Neural progenitor cell (in vitro differentiated cells): ENCODE results near the gene CARTPT. TPM values are rescaled to one million over a fixed set of nuclear protein-coding genes. Genes with fewer than 3 reads are reported as not detected.

Source experiments
- DNase-seq: peaks from one replicate; pipeline ENCODE4 v3.0.0-alpha.2; 2016; ENCODE audit warnings: low spot score
- H2AFZ ChIP-seq: fragments of 200-600 bp; sonication (generic); replicated peaks from 2 replicates; pipeline ENCODE4 v1.6.1; 2016; ENCODE audit warnings: antibody characterized with exemption
- H3F3A ChIP-seq: fragments of 200-600 bp; sonication (generic); 2 replicates; pipeline ENCODE4 v1.6.1; 2016; ENCODE audit warnings: antibody characterized with exemption, low read depth
- H3K27ac ChIP-seq: fragments of 200-600 bp; sonication (generic); 2 replicates; pipeline ENCODE4 v1.5.1; 2016; ENCODE audit warnings: mild to moderate bottlenecking
- H3K27me3 ChIP-seq: fragments of 200-600 bp; sonication (generic); 2 replicates; pipeline ENCODE4 v1.6.1; 2016; ENCODE audit warnings: mild to moderate bottlenecking, moderate library complexity
- H3K36me3 ChIP-seq: fragments of 200-600 bp; sonication (generic); 2 replicates; pipeline ENCODE4 v1.5.1; 2016
- H3K4me1 ChIP-seq: fragments of 200-600 bp; sonication (generic); 2 replicates; pipeline ENCODE4 v1.6.1; 2016; ENCODE audit warnings: mixed run types
- H3K4me2 ChIP-seq: fragments of 200-600 bp; sonication (generic); 2 replicates; pipeline ENCODE4 v1.6.1; 2016
- H3K4me3 ChIP-seq: fragments of 200-600 bp; sonication (generic); 2 replicates; pipeline ENCODE4 v1.5.1; 2016
- H3K79me2 ChIP-seq: fragments of 200-600 bp; sonication (generic); 2 replicates; pipeline ENCODE4 v1.6.1; 2016; ENCODE audit warnings: low read depth
- H3K9ac ChIP-seq: fragments of 200-600 bp; sonication (generic); 2 replicates; pipeline ENCODE4 v1.6.1; 2016
- H3K9me3 ChIP-seq: fragments of 200-600 bp; sonication (generic); 2 replicates; pipeline ENCODE4 v1.5.1; 2016; ENCODE audit warnings: low read depth
- H4K20me1 ChIP-seq: fragments of 200-600 bp; sonication (generic); 2 replicates; pipeline ENCODE4 v1.6.1; 2016; ENCODE audit warnings: low read depth
- H3K27ac Mint-ChIP-seq: 3 replicates; pipeline ENCODE4 v1.8.0; 2021; ENCODE audit warnings: mixed read lengths
- H3K27me3 Mint-ChIP-seq: 2 replicates; pipeline ENCODE4 v1.8.0; 2022; ENCODE audit warnings: low read depth, mild to moderate bottlenecking, inconsistent platforms, moderate library complexity, mixed read lengths; ENCODE audit not compliant: insufficient read depth
- H3K36me3 Mint-ChIP-seq: 3 replicates; pipeline ENCODE4 v1.8.0; 2021; ENCODE audit warnings: mixed read lengths
- H3K4me1 Mint-ChIP-seq: 3 replicates; pipeline ENCODE4 v1.8.0; 2021; ENCODE audit warnings: mixed read lengths
- H3K4me3 Mint-ChIP-seq: 3 replicates; pipeline ENCODE4 v1.8.0; 2021; ENCODE audit warnings: mild to moderate bottlenecking, moderate library complexity, mixed read lengths
- H3K9me3 Mint-ChIP-seq: 3 replicates; pipeline ENCODE4 v1.8.0; 2020; ENCODE audit warnings: mixed read lengths
- EZH2 ChIP-seq: fragments of 200-600 bp; sonication (generic); IDR thresholded peaks from 2 replicates; pipeline ENCODE4 v1.6.1; 2017; ENCODE audit warnings: antibody characterized with exemption, mild to moderate bottlenecking, moderate library complexity
- EZH2phosphoT487 ChIP-seq: fragments of 200-600 bp; sonication (generic); IDR thresholded peaks from 2 replicates; pipeline ENCODE4 v1.6.1; 2017; ENCODE audit warnings: antibody characterized with exemption
- total RNA-seq: library from RNA; depleted of rRNA; stranded (reverse); fragments of >200 nt; gene quantifications from 2 replicates; pipeline ENCODE4 v1.2.3, GENCODE V29; 2015; ENCODE audit warnings: low replicate concordance
- TF ChIP-seq, protein P1 (sequence below): fragments of 200-600 bp; sonication (generic); IDR thresholded peaks from 2 replicates; pipeline ENCODE4 v1.5.1; 2017; ENCODE audit warnings: antibody characterized with exemption, mild to moderate bottlenecking

CARTPT gene
- total RNA-seq, 1 donor from 2014 or later, result not detected

GRCh38 chr5:71757590-71758543, 38.8 kb downstream of the CARTPT start:
- Mint-ChIP-seq H3K9me3 (peaks cover 2% of the 10 kb centered on the region), H3K4me1 (no peaks in the 10 kb centered on the region), H3K4me3 (no peak overlapping the region), H3K27me3 (no peaks in the 10 kb centered on the region), H3K36me3 (no peaks in the 10 kb centered on the region), H3K27ac (no peak overlapping the region)
- H4K20me1 ChIP-seq, result no peaks in the 10 kb centered on the region
- no peak overlapping the region for H2AFZ ChIP-seq
- H3K9me3 ChIP-seq, result no peaks in the 10 kb centered on the region
- H3F3A ChIP-seq, result no peaks in the 10 kb centered on the region
- H3K4me2 ChIP-seq, result no peak overlapping the region
- H3K27me3 ChIP-seq, result no peaks in the 10 kb centered on the region
- no peak overlapping the region for H3K9ac ChIP-seq
- no peaks in the 10 kb centered on the region for H3K79me2 ChIP-seq
- H3K4me1 ChIP-seq, result no peaks in the 10 kb centered on the region
- H3K27ac ChIP-seq, result no peak overlapping the region
- H3K4me3 ChIP-seq, result no peak overlapping the region
- DNase-seq, result peak; percentile 75
- H3K36me3 ChIP-seq, result no peaks in the 10 kb centered on the region
- TF ChIP-seq, protein P1, sequence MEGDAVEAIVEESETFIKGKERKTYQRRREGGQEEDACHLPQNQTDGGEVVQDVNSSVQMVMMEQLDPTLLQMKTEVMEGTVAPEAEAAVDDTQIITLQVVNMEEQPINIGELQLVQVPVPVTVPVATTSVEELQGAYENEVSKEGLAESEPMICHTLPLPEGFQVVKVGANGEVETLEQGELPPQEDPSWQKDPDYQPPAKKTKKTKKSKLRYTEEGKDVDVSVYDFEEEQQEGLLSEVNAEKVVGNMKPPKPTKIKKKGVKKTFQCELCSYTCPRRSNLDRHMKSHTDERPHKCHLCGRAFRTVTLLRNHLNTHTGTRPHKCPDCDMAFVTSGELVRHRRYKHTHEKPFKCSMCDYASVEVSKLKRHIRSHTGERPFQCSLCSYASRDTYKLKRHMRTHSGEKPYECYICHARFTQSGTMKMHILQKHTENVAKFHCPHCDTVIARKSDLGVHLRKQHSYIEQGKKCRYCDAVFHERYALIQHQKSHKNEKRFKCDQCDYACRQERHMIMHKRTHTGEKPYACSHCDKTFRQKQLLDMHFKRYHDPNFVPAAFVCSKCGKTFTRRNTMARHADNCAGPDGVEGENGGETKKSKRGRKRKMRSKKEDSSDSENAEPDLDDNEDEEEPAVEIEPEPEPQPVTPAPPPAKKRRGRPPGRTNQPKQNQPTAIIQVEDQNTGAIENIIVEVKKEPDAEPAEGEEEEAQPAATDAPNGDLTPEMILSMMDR, result peak; percentile 83
- TF ChIP-seq EZH2, result no peak

- no peak overlapping the region for H3K27ac ChIP-seq
- TF ChIP-seq EZH2 (no peak), EZH2phosphoT487 (no peak)
- TF ChIP-seq, protein P1, result no peak
- H3K79me2 ChIP-seq, result no peaks in the 10 kb centered on the region
- H3K36me3 ChIP-seq, result no peaks in the 10 kb centered on the region
- H3K4me3 ChIP-seq, result no peak overlapping the region
- H3K9me3 ChIP-seq, result no peaks in the 10 kb centered on the region
- H3K4me1 ChIP-seq, result no peaks in the 10 kb centered on the region
- no peak overlapping the region for H2AFZ ChIP-seq
- peaks cover 2% of the 10 kb centered on the region for H3K9me3 Mint-ChIP-seq
- no peaks in the 10 kb centered on the region for H3K27me3 ChIP-seq
- H3K27ac Mint-ChIP-seq, result no peak overlapping the region
- H3K36me3 Mint-ChIP-seq, result no peaks in the 10 kb centered on the region
- no peak for DNase-seq
- H4K20me1 ChIP-seq, result no peaks in the 10 kb centered on the region
- no peaks in the 10 kb centered on the region for H3K27me3 Mint-ChIP-seq
- H3F3A ChIP-seq, result no peaks in the 10 kb centered on the region
- H3K4me3 Mint-ChIP-seq, result no peak overlapping the region
- no peak overlapping the region for H3K9ac ChIP-seq
- H3K4me1 Mint-ChIP-seq, result no peaks in the 10 kb centered on the region
- H3K4me2 ChIP-seq, result no peak overlapping the region
These were observed 43.8 kb downstream of the CARTPT start for GRCh38 chr5:71762826-71763225.

- no peak overlapping the region for H3K4me3 Mint-ChIP-seq
- no peaks in the 10 kb centered on the region for H3K79me2 ChIP-seq
- no peaks in the 10 kb centered on the region for H3K36me3 Mint-ChIP-seq
- peaks cover 6% of the 10 kb centered on the region for H3K4me1 ChIP-seq
- no peak overlapping the region for H3K27ac Mint-ChIP-seq
- no peaks in the 10 kb centered on the region for H3K9me3 Mint-ChIP-seq
- TF ChIP-seq EZH2phosphoT487 (no peak), EZH2 (no peak)
- TF ChIP-seq, protein P1, result no peak
- no peak overlapping the region for H3K4me2 ChIP-seq
- H3K9ac ChIP-seq, result no peak overlapping the region
- no peak for DNase-seq
- H3K9me3 ChIP-seq, result no peaks in the 10 kb centered on the region
- H3K27ac ChIP-seq, result no peak overlapping the region
- no peaks in the 10 kb centered on the region for H3K36me3 ChIP-seq
- no peaks in the 10 kb centered on the region for H3K4me1 Mint-ChIP-seq
- no peak overlapping the region for H2AFZ ChIP-seq
- H3K27me3 ChIP-seq, result no peaks in the 10 kb centered on the region
- no peaks in the 10 kb centered on the region for H4K20me1 ChIP-seq
- H3F3A ChIP-seq, result no peaks in the 10 kb centered on the region
- H3K27me3 Mint-ChIP-seq, result peaks cover 2% of the 10 kb centered on the region
- H3K4me3 ChIP-seq, result no peak overlapping the region
These were observed 48.6 kb downstream of the CARTPT start for GRCh38 chr5:71767661-71768060.
